Neural progenitor cell (in vitro differentiated cells): ENCODE results near the gene PPP1CA.

Experiments
- CTCF ChIP-seq: fragments of 200-600 bp; sonication (generic); IDR thresholded peaks from 2 replicates; pipeline ENCODE4 v1.5.1; 2017; ENCODE audit warnings: antibody characterized with exemption, mild to moderate bottlenecking
- EZH2 ChIP-seq: fragments of 200-600 bp; sonication (generic); IDR thresholded peaks from 2 replicates; pipeline ENCODE4 v1.6.1; 2017; ENCODE audit warnings: antibody characterized with exemption, mild to moderate bottlenecking, moderate library complexity
- EZH2phosphoT487 ChIP-seq: fragments of 200-600 bp; sonication (generic); IDR thresholded peaks from 2 replicates; pipeline ENCODE4 v1.6.1; 2017; ENCODE audit warnings: antibody characterized with exemption

- no peak for TF ChIP-seq EZH2
- no peak for TF ChIP-seq CTCF
- no peak for TF ChIP-seq EZH2phosphoT487
Observed at GRCh38 chr11:67435727-67436458, 34.2 kb upstream of the PPP1CA start.
